Effector CD8-positive, alpha-beta T cell (primary cell): ENCODE results near the gene TVP23B.
A peak's percentile ranks its signal among the peaks of the same experiment; 100 is the strongest.
"Not testable (repeated sequence)": the region's sequence is repeated elsewhere in the genome, so short reads cannot be mapped to it uniquely, and the experiment has no call there.

Experiments
- DNase-seq: peaks from one replicate; lab custom pipeline; 2025; lab: John Stamatoyannopoulos, UW
- total RNA-seq, 4 experiments: gene quantifications; one replicate each; lab custom pipeline; 2026; lab: John Stamatoyannopoulos, UW

The TVP23B gene
- total RNA-seq = 19.5 to 27.9 (median 24.5) reads per million in 4 experiments

- DNase-seq = peak; percentile 91
Observed at GRCh38 chr17:18780991-18781718, at the start of gene TVP23B. Gene TVP23B (plus strand): TSS chr17:18781183. CDS start chr17:18781294, 111 bp downstream.

GRCh38 chr17:18732438-18732837 is 48.5 kb upstream of the TVP23B start:
- not testable (repeated sequence) for DNase-seq

GRCh38 chr17:18733350-18733749 is 47.6 kb upstream of the TVP23B start:
- not testable (repeated sequence) for DNase-seq

GRCh38 chr17:18739616-18740391 is 41.2 kb upstream of the TVP23B start:
- not testable (repeated sequence) for DNase-seq

GRCh38 chr17:18741228-18741627 is 39.8 kb upstream of the TVP23B start:
- not testable (repeated sequence) for DNase-seq

GRCh38 chr17:18743699-18744421 is 37.1 kb upstream of the TVP23B start, which contains the start of gene FBXW10:
Gene FBXW10 (plus strand): TSS chr17:18744054. CDS start chr17:18744245, 191 bp downstream.
- DNase-seq = not testable (repeated sequence)

GRCh38 chr17:18744726-18745125 is 36.3 kb upstream of the TVP23B start:
- not testable (repeated sequence) for DNase-seq

- not testable (repeated sequence) for DNase-seq
Observed at GRCh38 chr17:18746551-18746950, 34.4 kb upstream of the TVP23B start.

GRCh38 chr17:18747501-18747900 is 33.5 kb upstream of the TVP23B start:
- DNase-seq = not testable (repeated sequence)

GRCh38 chr17:18750242-18750641 is 30.7 kb upstream of the TVP23B start:
- DNase-seq = not testable (repeated sequence)

GRCh38 chr17:18753829-18754409 is 27.1 kb upstream of the TVP23B start:
- not testable (repeated sequence) for DNase-seq

- not testable (repeated sequence) for DNase-seq
Observed at GRCh38 chr17:18755969-18756368, 25.0 kb upstream of the TVP23B start.

- DNase-seq = not testable (repeated sequence)
Observed at GRCh38 chr17:18757368-18758044, 23.5 kb upstream of the TVP23B start.

GRCh38 chr17:18758344-18758743 is 22.6 kb upstream of the TVP23B start:
- not testable (repeated sequence) for DNase-seq

GRCh38 chr17:18760221-18760620 is 20.8 kb upstream of the TVP23B start:
- DNase-seq = not testable (repeated sequence)

GRCh38 chr17:18770572-18770971 is 10.4 kb upstream of the TVP23B start:
- not testable (repeated sequence) for DNase-seq

- not testable (repeated sequence) for DNase-seq
Observed at GRCh38 chr17:18771066-18771465, 9.9 kb upstream of the TVP23B start.

- DNase-seq = no peak
Observed at GRCh38 chr17:18772471-18772870, 8.5 kb upstream of the TVP23B start.

- DNase-seq = not testable (repeated sequence)
Observed at GRCh38 chr17:18781805-18782204, 822 bp downstream of the TVP23B start.

- DNase-seq = not testable (repeated sequence)
Observed at GRCh38 chr17:18785933-18786332, 5.0 kb downstream of the TVP23B start.

GRCh38 chr17:18786890-18787289 is 5.9 kb downstream of the TVP23B start:
- DNase-seq = not testable (repeated sequence)
